Adrenal gland (tissue), 5 donors: ENCODE data around the gene KCNJ6.

Experiments
- POLR2A ChIP-seq, 2 donors: fragments of 450-650 bp; IDR thresholded peaks; one replicate each; pipeline ENCODE4 v1.6.1; 2017; ENCODE audit warnings: antibody characterized with exemption in 2 of 2, mild to moderate bottlenecking in 2 of 2, moderate library complexity in 1 of 2
- TF ChIP-seq, protein P1 (sequence below), 6 experiments: fragments of 450-650 bp in 4 of 6; fragments of 200-600 bp in 2 of 6; sonication (generic) in 1 of 6; IDR thresholded peaks; 1 replicate in 5 of 6; 2 replicates in 1 of 6; pipeline versions ENCODE4 v1.5.1 to v1.8.0; 2016 to 2021; ENCODE audit warnings: antibody characterized with exemption in 6 of 6, mild to moderate bottlenecking in 2 of 6, moderate library complexity in 1 of 6
- donor health status: DM: no; HTN: no; CAD: no.

DNA sequence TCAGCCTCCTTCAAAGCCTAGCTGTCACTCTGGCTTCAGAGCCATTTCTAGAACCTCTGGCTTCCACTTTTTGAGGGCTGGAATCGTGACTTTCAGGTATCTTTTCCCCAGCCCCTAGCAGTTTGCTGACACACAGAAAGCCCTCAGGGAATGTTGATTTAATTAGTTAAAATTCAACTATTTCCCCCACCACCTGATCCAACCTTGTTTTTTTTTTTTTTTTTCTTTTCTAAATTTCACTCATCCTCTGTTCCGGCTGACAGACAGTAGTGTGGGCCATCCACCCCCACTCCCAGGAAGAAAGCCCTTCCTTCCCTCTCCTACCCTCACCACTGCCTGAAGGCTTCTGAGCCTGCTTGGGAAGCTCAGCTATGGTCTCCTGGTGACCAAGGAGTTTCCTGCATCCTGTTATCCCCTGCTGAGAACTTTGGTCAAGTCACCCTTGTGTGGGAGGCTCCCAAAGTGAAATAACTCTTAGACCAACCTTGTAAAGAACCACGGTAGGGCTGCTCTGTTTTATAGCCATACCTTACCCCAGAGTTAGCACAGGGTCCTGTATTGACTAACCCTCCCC lies 29.4 kb downstream of the KCNJ6 start:
- TF ChIP-seq POLR2A (IDR thresholded peaks at IDR 0.05), result no peak
- TF ChIP-seq, protein P1, sequence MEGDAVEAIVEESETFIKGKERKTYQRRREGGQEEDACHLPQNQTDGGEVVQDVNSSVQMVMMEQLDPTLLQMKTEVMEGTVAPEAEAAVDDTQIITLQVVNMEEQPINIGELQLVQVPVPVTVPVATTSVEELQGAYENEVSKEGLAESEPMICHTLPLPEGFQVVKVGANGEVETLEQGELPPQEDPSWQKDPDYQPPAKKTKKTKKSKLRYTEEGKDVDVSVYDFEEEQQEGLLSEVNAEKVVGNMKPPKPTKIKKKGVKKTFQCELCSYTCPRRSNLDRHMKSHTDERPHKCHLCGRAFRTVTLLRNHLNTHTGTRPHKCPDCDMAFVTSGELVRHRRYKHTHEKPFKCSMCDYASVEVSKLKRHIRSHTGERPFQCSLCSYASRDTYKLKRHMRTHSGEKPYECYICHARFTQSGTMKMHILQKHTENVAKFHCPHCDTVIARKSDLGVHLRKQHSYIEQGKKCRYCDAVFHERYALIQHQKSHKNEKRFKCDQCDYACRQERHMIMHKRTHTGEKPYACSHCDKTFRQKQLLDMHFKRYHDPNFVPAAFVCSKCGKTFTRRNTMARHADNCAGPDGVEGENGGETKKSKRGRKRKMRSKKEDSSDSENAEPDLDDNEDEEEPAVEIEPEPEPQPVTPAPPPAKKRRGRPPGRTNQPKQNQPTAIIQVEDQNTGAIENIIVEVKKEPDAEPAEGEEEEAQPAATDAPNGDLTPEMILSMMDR (IDR thresholded peaks at IDR 0.05), result no peak
